OCI-LY1 (cell line): ENCODE data around the gene RARA.

ENCODE experiments used
- H2AFZ ChIP-seq: fragments of 200-600 bp; sonication (generic), shearing (Covaris generic); 2 replicates; pipeline ENCODE4 v1.6.0; 2014; ENCODE audit warnings: antibody characterized with exemption, mild to moderate bottlenecking, low read length
- H3F3A ChIP-seq: fragments of 200-600 bp; sonication (generic), shearing (Covaris generic); 2 replicates; pipeline ENCODE4 v1.6.0; 2014; ENCODE audit warnings: mild to moderate bottlenecking, antibody characterized with exemption, low read length, moderate library complexity; ENCODE audit not compliant: insufficient read depth
- H3K27ac ChIP-seq: fragments of 200-600 bp; sonication (generic); 2 replicates; pipeline ENCODE4 v1.5.1; 2014; ENCODE audit warnings: low read length, mixed run types, mild to moderate bottlenecking, low read depth; ENCODE audit not compliant: poor library complexity, severe bottlenecking
- H3K27me3 ChIP-seq: fragments of 200-600 bp; sonication (generic); 2 replicates; pipeline ENCODE4 v1.6.0; 2014; ENCODE audit warnings: antibody characterized with exemption, mild to moderate bottlenecking, low read length, moderate library complexity; ENCODE audit not compliant: insufficient read depth
- H3K36me3 ChIP-seq: fragments of 200-600 bp; sonication (generic); 2 replicates; pipeline ENCODE4 v1.6.1; 2014; ENCODE audit warnings: mild to moderate bottlenecking, antibody characterized with exemption, low read length, moderate library complexity, mixed read lengths; ENCODE audit not compliant: insufficient read depth
- H3K4me1 ChIP-seq: fragments of 200-600 bp; sonication (generic); 2 replicates; pipeline ENCODE4 v1.5.1; 2014; ENCODE audit warnings: mild to moderate bottlenecking, low read length, moderate library complexity; ENCODE audit not compliant: insufficient read depth, severe bottlenecking
- H3K4me2 ChIP-seq: fragments of 200-600 bp; sonication (generic), shearing (Covaris generic); 2 replicates; pipeline ENCODE4 v1.6.1; 2014; ENCODE audit warnings: low read length
- H3K4me3 ChIP-seq: fragments of 200-600 bp; sonication (generic); 2 replicates; pipeline ENCODE4 v1.5.1; 2014; ENCODE audit warnings: low read length, low read depth, mild to moderate bottlenecking, mixed read lengths; ENCODE audit not compliant: poor library complexity, severe bottlenecking
- H3K79me2 ChIP-seq: fragments of 200-600 bp; shearing (Covaris generic); 2 replicates; pipeline ENCODE4 v1.6.1; 2016; ENCODE audit warnings: mixed run types, low read length, mixed read lengths; ENCODE audit not compliant: insufficient read depth
- H3K9ac ChIP-seq: fragments of 200-600 bp; sonication (generic), shearing (Covaris generic); 2 replicates; pipeline ENCODE4 v1.6.1; 2014; ENCODE audit warnings: mild to moderate bottlenecking, low read length, mixed read lengths
- H3K9me2 ChIP-seq: fragments of 200-600 bp; sonication (generic), shearing (Covaris generic); 2 replicates; pipeline ENCODE4 v1.6.1; 2014; ENCODE audit warnings: low read depth, mild to moderate bottlenecking, low read length, mixed read lengths
- H3K9me3 ChIP-seq: fragments of 200-600 bp; shearing (Covaris generic); 2 replicates; pipeline ENCODE4 v1.6.1; 2014; ENCODE audit warnings: low read length, mixed read lengths
- H4K20me1 ChIP-seq: fragments of 200-600 bp; sonication (generic), shearing (Covaris generic); 2 replicates; pipeline ENCODE4 v1.6.0; 2016; ENCODE audit warnings: mild to moderate bottlenecking, low read length; ENCODE audit not compliant: insufficient read depth
- EZH2 ChIP-seq: fragments of 200-600 bp; sonication (generic), shearing (Covaris generic); IDR thresholded peaks from 2 replicates; pipeline ENCODE4 v1.8.0; 2017; ENCODE audit warnings: borderline replicate concordance, mixed run types, mild to moderate bottlenecking, antibody characterized with exemption, low read length, moderate library complexity, mixed read lengths
- TF ChIP-seq, protein P1 (sequence below): fragments of 200-600 bp; sonication (generic), shearing (Covaris generic); IDR thresholded peaks from 2 replicates; pipeline ENCODE4 v1.5.1; 2017; ENCODE audit warnings: mild to moderate bottlenecking, antibody characterized with exemption, low read length, moderate library complexity, mixed read lengths

Gene RARA

DNA sequence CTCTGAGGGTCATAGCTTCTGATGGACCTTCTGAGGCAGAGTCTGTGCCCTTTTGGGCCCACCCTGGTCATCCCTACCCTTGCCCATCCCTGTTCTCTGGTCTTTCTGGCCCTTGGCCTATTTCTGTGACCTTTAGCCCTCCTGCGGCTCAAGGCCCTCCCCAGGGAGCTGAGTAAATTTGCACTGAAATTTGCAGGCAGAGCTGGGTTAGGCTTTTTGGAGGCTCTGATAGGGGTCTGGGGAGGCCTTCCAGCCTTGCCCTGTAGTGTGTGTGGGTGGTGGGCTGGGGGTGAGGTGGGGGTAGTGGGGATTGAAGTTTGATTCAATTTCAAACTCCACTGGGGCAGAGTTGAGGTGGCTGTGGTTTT is 17.8 kb downstream of the RARA start:
- H3K27me3 ChIP-seq = peaks cover 14% of the 10 kb centered on the region
- H3K9me2 ChIP-seq = no peaks in the 10 kb centered on the region
- no peaks in the 10 kb centered on the region for H4K20me1 ChIP-seq
- no peaks in the 10 kb centered on the region for H3K9me3 ChIP-seq
- peaks cover 16% of the 10 kb centered on the region for H3K4me1 ChIP-seq
- H3K4me3 ChIP-seq = no peak overlapping the region
- H3K4me2 ChIP-seq = no peak overlapping the region
- no peak overlapping the region for H3K9ac ChIP-seq
- H3K27ac ChIP-seq = no peak overlapping the region
- no peaks in the 10 kb centered on the region; the same call in 1 of the 2 replicates for H3K36me3 ChIP-seq
- no peak for TF ChIP-seq EZH2
- TF ChIP-seq, protein P1, sequence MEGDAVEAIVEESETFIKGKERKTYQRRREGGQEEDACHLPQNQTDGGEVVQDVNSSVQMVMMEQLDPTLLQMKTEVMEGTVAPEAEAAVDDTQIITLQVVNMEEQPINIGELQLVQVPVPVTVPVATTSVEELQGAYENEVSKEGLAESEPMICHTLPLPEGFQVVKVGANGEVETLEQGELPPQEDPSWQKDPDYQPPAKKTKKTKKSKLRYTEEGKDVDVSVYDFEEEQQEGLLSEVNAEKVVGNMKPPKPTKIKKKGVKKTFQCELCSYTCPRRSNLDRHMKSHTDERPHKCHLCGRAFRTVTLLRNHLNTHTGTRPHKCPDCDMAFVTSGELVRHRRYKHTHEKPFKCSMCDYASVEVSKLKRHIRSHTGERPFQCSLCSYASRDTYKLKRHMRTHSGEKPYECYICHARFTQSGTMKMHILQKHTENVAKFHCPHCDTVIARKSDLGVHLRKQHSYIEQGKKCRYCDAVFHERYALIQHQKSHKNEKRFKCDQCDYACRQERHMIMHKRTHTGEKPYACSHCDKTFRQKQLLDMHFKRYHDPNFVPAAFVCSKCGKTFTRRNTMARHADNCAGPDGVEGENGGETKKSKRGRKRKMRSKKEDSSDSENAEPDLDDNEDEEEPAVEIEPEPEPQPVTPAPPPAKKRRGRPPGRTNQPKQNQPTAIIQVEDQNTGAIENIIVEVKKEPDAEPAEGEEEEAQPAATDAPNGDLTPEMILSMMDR = no peak
- no peaks in the 10 kb centered on the region for H3F3A ChIP-seq
- no peaks in the 10 kb centered on the region for H3K79me2 ChIP-seq
- no peak overlapping the region for H2AFZ ChIP-seq

DNA sequence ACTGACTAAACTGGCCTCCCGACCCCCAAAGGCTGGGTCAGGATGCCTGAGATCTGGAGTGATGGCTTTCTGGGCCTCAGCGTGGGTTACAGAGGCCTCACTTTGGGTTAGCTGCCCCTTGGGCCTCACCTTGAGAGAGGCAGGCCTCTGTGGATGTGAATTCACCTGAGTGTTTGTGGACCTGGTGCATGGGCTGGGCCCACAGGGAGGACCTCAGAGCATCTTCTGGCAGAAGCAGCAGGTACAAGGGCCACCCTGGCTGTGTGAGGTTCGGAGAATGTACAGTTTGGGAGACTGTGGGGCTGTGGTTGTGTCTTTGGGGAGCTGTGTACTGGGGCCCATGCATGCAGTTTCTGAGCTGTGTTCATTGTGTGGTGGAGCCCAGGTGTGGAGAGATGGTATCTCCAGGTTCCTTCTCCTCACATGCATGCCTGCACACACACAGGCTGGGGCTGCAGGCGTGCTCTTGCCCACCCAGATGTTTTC is 18.3 kb downstream of the RARA start:
- Histone ChIP-seq H3K79me2 (no peaks in the 10 kb centered on the region), H3K4me3 (no peak overlapping the region), H3K9me2 (no peaks in the 10 kb centered on the region), H2AFZ (no peak overlapping the region), H4K20me1 (no peaks in the 10 kb centered on the region), H3K4me2 (no peak overlapping the region), H3K36me3 (no peaks in the 10 kb centered on the region; the same call in 1 of the 2 replicates), H3K27ac (no peak overlapping the region), H3K9ac (no peak overlapping the region), H3F3A (no peaks in the 10 kb centered on the region), H3K9me3 (no peaks in the 10 kb centered on the region), H3K4me1 (peaks cover 11% of the 10 kb centered on the region), H3K27me3 (peaks cover 14% of the 10 kb centered on the region)
- no peak for TF ChIP-seq EZH2
- TF ChIP-seq, protein P1 = no peak

DNA sequence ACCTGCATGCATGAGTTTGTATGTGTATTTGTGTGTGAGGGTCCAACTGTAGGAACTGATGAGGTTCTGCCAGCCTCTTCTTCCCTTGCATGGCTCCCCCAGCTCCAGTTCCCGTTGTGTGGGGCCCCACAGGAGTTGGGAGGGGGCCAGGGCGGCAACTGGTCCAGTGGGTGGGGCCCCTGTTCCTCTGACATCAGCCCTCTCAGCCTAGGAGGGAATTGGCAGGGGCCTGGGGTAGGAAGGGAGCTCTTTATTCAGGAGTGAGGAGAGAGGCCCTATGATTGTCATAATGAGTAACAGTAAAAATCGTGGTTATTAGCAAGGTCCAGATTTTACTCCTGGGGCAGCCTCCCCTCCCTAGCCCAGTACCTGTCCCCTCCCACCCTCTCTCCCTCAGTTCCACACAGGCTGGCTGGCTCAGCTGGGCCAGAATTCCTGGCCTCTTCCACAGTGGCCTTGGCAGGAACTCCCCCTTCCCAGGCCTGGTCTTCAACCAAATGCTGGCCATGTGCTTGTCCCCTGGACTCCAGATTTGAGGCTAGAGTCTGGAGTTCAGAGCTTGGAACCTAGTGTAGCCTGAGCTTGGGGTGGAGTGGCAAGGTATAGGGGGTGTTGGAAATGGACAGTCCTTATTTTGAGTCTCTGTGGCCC is 18.9 kb downstream of the RARA start:
- Histone ChIP-seq H4K20me1 (no peaks in the 10 kb centered on the region), H3K79me2 (no peaks in the 10 kb centered on the region), H3F3A (no peaks in the 10 kb centered on the region), H3K9ac (no peak overlapping the region), H3K4me1 (peaks cover 6% of the 10 kb centered on the region), H3K9me3 (no peaks in the 10 kb centered on the region), H3K27me3 (peaks cover 14% of the 10 kb centered on the region), H3K4me3 (no peak overlapping the region), H2AFZ (no peak overlapping the region), H3K9me2 (no peaks in the 10 kb centered on the region), H3K4me2 (no peak overlapping the region), H3K27ac (no peak overlapping the region), H3K36me3 (no peaks in the 10 kb centered on the region; the same call in 1 of the 2 replicates)
- TF ChIP-seq, protein P1 = no peak
- TF ChIP-seq EZH2 = no peak
